Measurements from ENCODE around the gene ETV5.

- TF ChIP-seq CTCF (IDR thresholded peaks at IDR 0.05; ENCODE audit: insufficient read depth, low read length, poor library complexity, severe bottlenecking) (no peak), EZH2phosphoT487 (conservative IDR thresholded peaks at IDR 0.05; ENCODE audit: low read length) (no peak)
Observed at GRCh38 chr3:186003610-186004009, 105.3 kb downstream of the ETV5 start.

Data from SU-DHL-6 (cell line).